22Rv1 (cell line): Measurements from ENCODE around the gene BEAN1.

Experiments
- H3K27ac ChIP-seq: fragments of 450-650 bp; 2 replicates; pipeline ENCODE4 v1.5.1; 2017
- CTCF ChIP-seq: fragments of 450-650 bp; IDR thresholded peaks from 2 replicates; pipeline ENCODE4 v1.5.1; 2017; ENCODE audit warnings: mild to moderate bottlenecking
- ZFX ChIP-seq: fragments of 450-650 bp; IDR thresholded peaks from 2 replicates; pipeline ENCODE4 v1.6.1; 2017; ENCODE audit warnings: antibody characterized with exemption, borderline replicate concordance

The BEAN1 gene

GRCh38 chr16:66438536-66438935, 11.4 kb downstream of the BEAN1 start:
- TF ChIP-seq ZFX (no peak), CTCF (no peak)
- H3K27ac ChIP-seq, result no peak overlapping the region

- TF ChIP-seq CTCF (no peak), ZFX (no peak)
- H3K27ac ChIP-seq, result no peak overlapping the region
Measured at GRCh38 chr16:66439051-66439730, 12.1 kb downstream of the BEAN1 start.

GRCh38 chr16:66440271-66440802, 13.2 kb downstream of the BEAN1 start:
- no peak for TF ChIP-seq ZFX
- TF ChIP-seq CTCF, result no peak
- no peak overlapping the region for H3K27ac ChIP-seq

DNA sequence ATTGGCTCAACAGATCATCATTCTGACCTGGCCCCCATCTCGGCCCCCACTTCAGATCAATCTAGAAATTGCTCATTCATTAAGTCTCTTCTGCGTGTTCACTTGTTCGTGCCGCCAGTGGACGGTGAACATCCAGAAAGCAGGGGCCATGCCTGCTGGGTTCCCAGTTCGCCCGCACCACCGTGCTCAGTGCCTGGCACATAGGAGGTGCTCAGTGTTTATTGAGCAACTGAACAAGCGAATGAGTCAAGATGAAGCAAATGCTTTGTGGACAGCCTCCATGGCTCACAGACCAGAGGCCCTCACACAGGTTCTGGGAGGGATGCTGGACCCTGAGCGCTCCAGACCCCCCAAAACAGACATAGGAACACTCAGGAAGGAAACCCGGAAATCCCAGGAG, 13.9 kb downstream of the BEAN1 start:
- TF ChIP-seq ZFX, result no peak
- TF ChIP-seq CTCF, result no peak
- H3K27ac ChIP-seq, result no peak overlapping the region

DNA sequence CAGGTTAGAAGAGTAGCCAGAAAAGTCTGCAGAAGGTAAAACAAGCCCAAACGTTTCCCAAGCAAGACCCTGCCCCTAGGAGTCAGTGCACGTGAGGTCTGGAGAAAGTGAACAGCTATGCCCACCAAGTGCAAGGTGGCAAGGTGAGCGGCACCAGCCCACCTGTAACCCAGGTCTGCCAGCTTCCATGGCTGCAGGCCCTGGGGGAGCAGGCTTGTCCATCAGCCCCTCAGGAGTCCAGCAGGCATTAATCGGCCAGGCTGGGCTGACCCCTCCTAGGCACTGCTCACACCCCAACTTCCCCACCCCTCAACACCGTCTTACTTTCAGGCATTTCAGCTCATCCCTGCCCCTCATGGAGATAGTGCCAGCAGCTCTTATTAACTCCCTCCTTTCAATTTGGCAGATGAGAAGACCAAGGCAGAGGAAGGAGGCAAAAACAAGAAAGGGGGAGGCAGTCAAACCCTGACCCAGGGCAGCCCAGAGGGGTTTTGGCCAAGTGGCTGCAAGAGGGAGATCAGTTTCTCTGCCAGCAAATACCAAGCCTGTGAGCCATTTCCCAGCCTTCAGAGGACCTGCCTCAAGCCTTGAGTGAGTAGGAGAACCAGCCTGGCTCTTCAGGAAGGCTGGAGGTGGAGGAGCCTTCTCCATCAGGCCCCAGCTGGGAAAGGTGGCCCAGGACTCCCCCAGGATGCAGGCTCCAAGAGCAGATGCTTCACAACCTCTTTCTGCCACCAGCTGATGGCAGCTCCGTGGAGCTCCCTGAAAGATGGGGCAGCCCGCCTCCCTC, 14.7 kb downstream of the BEAN1 start:
- H3K27ac ChIP-seq, result no peak overlapping the region
- no peak for TF ChIP-seq CTCF
- no peak for TF ChIP-seq ZFX

DNA sequence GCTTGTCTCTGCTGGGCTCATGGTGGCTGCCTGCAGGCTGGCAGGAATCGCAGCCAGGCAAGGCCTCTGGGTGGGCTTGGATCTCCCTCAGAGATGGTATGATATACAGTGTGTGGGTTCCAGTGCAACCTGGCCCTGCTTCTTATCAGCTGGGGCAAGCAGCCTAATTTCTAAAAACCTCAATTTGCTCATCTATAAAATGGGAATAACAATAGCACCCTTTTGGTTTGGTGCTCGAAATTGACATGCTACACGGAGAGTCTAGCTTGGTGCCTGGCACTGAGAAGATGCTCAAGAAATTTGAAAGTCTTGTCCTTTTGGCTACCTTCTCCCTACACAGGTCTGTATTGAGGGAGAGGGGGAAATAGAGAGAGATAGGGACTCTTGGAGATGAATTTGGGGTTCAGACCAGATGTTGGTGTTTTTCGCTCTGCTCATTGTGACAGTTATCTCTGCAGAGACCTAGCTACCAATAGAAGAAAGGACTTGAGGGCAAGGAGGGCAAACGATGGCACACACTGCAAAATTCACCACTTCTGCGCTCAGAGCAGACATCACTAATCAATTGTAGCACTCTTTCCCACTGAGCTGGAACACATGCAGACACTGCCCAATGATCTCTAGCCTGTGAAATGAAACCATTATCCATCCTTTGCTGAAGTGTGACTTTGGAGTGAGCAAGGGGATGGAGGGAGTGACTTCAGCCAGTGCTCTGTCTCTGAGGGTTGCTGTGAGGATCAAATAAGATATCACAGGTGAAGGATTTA, 15.6 kb downstream of the BEAN1 start:
- H3K27ac ChIP-seq, result no peak overlapping the region
- TF ChIP-seq CTCF (no peak), ZFX (no peak)

DNA sequence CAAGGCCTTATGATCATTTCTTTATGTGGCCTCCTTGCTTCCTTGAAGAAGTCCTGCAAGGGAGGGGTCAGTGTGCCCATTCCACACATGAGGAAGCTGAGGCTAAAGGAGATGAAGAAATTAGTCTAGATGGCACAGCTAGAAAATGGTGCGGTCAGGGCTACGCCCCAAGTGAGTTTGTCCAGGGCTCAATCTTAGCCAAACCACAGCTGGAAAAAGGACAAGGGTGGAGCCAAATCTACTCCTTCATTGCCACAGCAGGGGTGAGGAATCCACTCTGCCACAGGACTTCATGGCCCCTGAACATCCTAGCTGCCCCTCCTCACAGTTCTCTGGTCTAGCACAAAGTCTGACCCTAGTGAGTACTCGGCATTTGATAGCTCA, 16.2 kb downstream of the BEAN1 start:
- H3K27ac ChIP-seq, result no peak overlapping the region
- TF ChIP-seq CTCF, result no peak
- no peak for TF ChIP-seq ZFX
